Neural progenitor cell (in vitro differentiated cells): ENCODE measurements around the gene SAMD4A.

Experiments used
- CTCF ChIP-seq: fragments of 200-600 bp; sonication (generic); IDR thresholded peaks from 2 replicates; pipeline ENCODE4 v1.5.1; 2017; ENCODE audit warnings: antibody characterized with exemption, mild to moderate bottlenecking
- EZH2 ChIP-seq: fragments of 200-600 bp; sonication (generic); IDR thresholded peaks from 2 replicates; pipeline ENCODE4 v1.6.1; 2017; ENCODE audit warnings: antibody characterized with exemption, mild to moderate bottlenecking, moderate library complexity

DNA sequence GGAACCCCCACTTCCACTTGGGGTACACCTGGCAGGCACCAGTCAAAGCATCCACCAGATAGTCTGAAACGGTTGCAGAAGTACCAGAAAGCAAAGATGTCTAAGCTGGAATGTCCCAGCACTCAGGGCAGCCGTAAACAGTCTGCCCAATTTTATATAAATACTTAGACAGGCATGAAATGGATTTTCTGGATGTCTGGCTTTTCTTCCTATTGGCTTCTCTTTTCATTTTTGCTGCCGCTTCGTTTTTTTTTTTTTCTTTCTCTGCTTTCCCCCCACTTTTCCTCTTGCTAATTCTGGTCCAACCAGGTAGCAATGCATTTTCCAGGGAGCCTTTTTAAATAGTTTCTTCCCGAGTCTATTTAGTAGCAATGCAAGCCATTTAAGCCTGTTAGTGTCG, 168.0 kb downstream of the SAMD4A start:
- TF ChIP-seq CTCF (no peak), EZH2 (no peak)
